GM19351 (cell line): ENCODE results near the gene FA2H.

Experiments
- ATAC-seq: cut with Tn5 transposase; IDR thresholded peaks from one replicate; pipeline ENCODE4 v1.9.1; 2021; ENCODE audit warnings: mild to moderate bottlenecking, moderate library complexity; ENCODE audit not compliant: unreplicated experiment

FA2H gene

GRCh38 chr16:74745926-74746325 lies 28.7 kb downstream of the FA2H start:
- ATAC-seq: no peak

GRCh38 chr16:74745109-74745615 lies 29.5 kb downstream of the FA2H start:
- no peak for ATAC-seq

- no peak for ATAC-seq
Observed at GRCh38 chr16:74744566-74744965, 30.1 kb downstream of the FA2H start.

DNA sequence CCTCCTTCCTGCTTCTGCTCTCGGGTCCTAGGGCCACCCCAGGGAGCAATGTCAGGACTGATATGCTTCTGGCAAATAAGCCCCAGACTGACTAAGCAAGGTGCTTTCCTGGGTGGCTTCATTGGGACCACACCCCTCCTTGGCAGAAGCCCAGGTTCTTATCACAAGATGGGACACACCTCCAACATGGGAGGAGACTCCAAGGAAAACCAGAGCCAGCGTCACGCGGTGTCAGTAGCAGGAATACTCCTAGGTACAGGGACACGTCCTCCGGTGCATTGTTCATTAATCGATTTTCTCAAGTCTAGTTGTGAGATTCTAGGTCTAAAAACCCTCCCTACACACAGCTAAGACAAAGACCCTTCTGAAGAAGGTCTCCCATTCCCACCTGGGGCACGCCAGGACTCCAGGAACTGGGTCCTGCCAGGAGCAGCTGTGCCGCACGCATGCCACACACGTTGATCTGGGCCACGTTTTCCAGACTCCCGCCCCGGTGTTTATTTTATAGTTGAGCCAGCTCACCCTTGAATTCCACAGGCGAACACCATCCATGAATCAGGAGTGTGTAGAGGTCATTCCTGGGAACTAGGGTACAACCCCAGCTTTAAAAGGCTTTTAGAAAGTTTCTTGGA lies 30.8 kb downstream of the FA2H start:
- no peak for ATAC-seq

- ATAC-seq: no peak
Observed at GRCh38 chr16:74743045-74743667, 31.5 kb downstream of the FA2H start.

GRCh38 chr16:74742051-74742481 lies 32.6 kb downstream of the FA2H start:
- no peak for ATAC-seq

GRCh38 chr16:74740795-74741304 lies 33.8 kb downstream of the FA2H start:
- ATAC-seq: no peak

DNA sequence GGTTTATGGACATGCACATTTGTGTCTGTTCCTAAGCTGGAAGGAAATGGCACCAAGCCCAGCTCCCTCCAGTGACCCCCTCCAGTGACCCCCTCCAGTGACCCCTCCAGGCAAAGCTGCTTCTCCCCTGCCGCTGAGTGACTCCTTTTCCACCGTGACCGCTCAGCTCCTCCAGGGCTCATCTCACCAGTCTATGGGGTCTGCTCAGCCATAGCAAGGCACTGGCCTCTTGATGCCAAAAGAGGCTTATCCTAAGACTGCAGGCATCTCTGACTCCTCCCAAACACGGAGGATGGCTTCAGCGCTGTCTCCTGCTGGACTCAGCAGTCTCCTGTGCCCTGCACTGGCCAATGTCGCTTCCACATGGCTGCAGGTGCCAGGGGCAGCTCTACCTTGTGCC lies 35.3 kb downstream of the FA2H start:
- no peak for ATAC-seq

GRCh38 chr16:74738816-74739215 lies 35.8 kb downstream of the FA2H start:
- ATAC-seq: no peak

DNA sequence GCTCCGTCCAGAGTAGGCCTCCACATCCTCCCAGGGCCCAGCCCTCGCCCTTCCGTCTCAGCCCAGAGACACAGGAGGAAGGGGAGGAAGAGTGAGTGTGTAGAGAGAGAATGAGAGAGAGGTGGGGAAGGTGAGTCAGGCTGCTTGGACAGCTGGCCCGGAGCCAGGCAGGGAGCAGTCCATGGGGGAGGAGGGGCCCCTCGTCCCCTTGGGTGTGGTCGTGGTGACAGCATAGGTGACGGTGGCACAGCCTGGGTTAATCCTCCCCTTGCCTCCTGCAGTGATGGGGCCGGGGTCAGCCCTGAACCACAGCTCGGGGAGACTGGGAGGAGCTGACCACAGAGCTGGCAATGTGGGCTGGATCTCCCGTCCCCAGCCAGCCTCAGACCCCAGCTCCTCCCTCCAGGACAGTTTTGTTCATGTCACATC lies 36.5 kb downstream of the FA2H start:
- no peak for ATAC-seq

DNA sequence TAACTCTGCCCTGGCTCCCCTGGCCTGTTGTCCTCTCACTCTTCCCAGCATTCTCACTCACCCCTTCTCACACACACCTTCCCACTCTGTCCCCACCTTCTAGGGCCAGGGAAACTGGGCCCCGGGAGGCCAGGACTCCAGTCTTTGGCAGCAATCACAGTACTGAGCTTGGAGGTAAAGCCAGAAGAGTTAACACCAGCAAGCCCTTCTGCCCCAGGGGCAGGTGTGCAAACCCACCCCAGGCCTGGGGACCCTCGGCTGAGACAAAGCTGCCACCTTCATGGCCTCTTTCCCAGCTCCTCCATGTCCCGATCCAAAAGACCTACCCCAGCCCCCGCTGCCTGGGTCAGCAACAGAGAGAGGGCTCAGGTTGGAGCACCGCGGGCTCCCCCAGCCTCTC lies 37.1 kb downstream of the FA2H start:
- no peak for ATAC-seq

DNA sequence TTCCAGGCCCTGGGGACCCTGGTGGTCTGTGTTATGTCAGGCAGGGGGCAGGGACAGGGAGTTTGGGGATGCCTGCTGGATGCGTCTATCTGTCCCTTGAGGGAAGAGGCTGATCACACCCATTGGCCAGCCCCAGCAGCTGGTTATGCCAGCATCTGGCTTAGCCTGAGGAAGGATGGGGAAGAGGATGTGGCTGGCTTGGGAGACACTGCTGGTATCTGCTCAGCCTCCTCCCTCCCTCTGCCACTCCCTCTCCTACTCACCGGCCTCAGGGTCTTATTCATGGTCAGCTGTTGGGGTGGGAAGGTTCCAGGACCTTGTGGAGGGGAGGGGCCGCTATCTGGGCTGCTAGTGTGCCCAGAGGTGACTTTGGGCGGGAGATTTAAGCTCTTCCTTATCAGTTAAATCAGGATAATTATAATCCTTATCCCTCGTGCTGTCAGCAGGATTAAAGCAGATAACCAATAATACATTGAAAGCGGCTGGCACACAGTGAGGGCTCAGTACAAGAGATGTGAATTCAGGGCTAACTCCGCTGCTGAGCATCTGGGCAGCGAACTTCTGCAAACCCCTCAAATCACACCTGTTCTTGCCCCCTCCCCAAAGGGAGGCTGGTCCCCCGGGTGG lies 38.0 kb downstream of the FA2H start:
- no peak for ATAC-seq

GRCh38 chr16:74735554-74735953 lies 39.1 kb downstream of the FA2H start:
- no peak for ATAC-seq

GRCh38 chr16:74735162-74735452 lies 39.5 kb downstream of the FA2H start:
- ATAC-seq: no peak

DNA sequence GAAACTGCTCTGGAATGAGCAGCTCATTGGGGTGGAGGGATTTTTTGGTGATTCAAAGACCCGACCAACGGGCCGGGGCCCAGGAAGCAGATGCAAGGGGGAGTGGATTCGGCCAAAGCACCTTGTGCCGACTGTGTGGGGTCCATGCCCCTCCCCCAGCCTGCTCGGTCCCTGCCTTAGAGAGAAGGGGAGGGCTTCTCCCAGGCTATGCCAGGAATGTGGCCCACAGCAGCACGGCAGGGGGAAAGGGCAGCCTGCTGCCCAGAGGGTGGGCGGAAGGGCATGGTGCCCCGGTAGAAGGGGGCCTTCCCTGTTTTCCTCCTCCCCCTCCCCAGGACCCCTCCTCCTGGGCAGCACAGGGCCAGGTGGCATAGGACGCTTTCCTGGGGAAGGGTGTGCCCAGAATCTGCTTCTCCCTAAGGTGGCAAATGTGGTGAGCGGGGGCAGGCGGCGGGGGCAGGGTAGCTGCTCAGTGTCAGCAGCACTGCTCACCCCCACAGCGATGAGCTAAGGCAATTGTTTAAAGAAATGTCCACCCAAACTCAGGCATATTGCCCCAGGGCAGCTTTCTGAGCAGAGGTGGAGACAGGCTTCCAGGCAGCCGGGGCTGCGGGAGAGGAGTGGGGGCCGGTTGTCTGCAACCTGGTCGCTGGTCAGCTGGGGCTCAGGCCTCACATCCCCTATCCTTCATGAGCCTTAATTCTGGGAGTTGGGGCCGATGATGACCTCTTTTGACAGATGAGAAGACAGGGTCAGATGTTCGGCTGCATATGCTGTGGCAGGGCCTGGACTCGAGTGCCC lies 40.1 kb downstream of the FA2H start:
- ATAC-seq: no peak

DNA sequence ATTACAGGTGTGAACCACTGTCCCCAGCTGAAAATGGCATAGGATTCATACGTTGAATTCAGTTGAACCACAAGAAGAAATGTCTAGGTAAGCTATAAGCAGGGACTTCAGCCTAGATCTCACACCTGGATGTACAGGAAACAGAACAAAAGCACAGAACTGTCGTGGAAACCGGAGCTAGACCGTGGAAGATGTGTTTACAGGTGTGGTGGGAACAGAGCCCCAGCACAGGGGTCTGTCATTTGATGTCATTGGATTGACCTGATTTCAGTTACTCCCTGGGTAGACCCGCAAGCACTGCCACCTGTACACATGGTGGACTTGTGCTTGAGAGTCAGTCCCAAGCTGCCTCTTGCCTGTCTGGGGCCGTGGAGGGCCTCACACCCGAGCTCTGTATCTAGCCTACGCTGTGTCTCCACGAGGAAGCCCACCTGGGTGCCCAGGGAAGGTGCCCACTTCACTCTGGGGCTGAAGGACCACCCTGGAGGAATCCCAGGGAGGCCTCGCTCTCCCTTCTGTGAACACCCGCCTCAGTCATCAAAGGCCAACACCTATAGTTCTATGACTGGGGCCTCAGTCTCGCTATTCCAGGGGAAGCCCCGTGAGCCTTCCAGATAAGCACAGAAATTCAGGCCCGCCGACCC lies 41.8 kb downstream of the FA2H start:
- no peak for ATAC-seq

DNA sequence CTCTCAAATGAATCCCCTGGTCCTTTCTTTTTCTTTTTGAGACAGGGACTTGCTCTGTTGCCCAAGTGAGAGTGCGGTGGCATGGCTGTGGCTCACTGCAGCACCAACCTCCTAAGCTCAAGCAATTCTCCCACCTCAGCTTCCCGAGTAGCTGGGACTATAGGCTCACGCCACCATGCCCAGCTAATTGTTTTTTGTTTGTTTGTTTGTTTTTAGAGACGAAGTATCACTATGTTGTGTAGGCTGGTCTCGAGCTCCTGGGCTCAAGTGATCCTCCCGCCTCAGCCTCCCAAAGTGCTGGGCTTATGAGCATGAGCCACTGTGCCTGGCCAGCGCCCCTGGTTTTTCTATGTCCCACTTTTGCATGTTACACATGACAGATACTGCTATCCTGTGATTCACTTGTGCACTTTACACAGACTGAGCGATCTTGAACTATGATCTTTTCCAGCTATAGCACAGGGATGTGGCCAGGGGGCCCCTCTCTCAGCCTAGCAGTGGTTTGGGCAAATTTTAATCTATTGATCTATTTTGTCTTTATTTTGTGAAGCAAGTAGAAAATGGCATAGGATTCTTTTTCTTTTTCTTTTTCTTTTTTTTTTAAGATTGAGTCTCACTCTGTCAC lies 42.7 kb downstream of the FA2H start:
- no peak for ATAC-seq

- ATAC-seq: no peak
Observed at GRCh38 chr16:74729783-74730683, 44.6 kb downstream of the FA2H start.

GRCh38 chr16:74727903-74728302 lies 46.7 kb downstream of the FA2H start:
- no peak for ATAC-seq
